SJCRH30 (cell line): Measurements from ENCODE around the gene FMN1. TPM values are rescaled to one million over a fixed set of nuclear protein-coding genes. Genes with fewer than 3 reads are reported as not detected.
A peak's percentile ranks its signal among the peaks of the same experiment; 100 is the strongest.
"Not testable (repeated sequence)": the region's sequence is repeated elsewhere in the genome, so short reads cannot be mapped to it uniquely, and the experiment has no call there.

Experiments used
- DNase-seq, 2 experiments: peaks; one replicate each; pipeline ENCODE4 v3.0.0-alpha.2; 2015 to 2020
- H3K27ac ChIP-seq: fragments of 250-450 bp; sonication (Bioruptor Pico); 2 replicates; pipeline ENCODE4 v1.5.1; 2020; ENCODE audit warnings: mild to moderate bottlenecking, moderate library complexity
- H3K27me3 ChIP-seq: fragments of 250-450 bp; sonication (Bioruptor Pico); 2 replicates; pipeline ENCODE4 v1.5.1; 2020; ENCODE audit warnings: mild to moderate bottlenecking, moderate library complexity
- H3K36me3 ChIP-seq: fragments of 250-450 bp; sonication (Bioruptor Pico); 2 replicates; pipeline ENCODE4 v1.5.1; 2020; ENCODE audit warnings: mild to moderate bottlenecking, moderate library complexity
- H3K4me1 ChIP-seq: fragments of 250-450 bp; sonication (Bioruptor Pico); 2 replicates; pipeline ENCODE4 v1.5.1; 2020; ENCODE audit warnings: mild to moderate bottlenecking, moderate library complexity
- H3K4me3 ChIP-seq: fragments of 250-450 bp; sonication (Bioruptor Pico); 2 replicates; pipeline ENCODE4 v1.5.1; 2020; ENCODE audit warnings: mild to moderate bottlenecking, moderate library complexity
- H3K9me3 ChIP-seq: fragments of 250-450 bp; sonication (Bioruptor Pico); replicated peaks from 2 replicates; pipeline ENCODE4 v1.5.1; 2020; ENCODE audit warnings: mild to moderate bottlenecking, moderate library complexity
- total RNA-seq: library from RNA; depleted of rRNA; stranded (reverse); fragments of >200 nt; shearing (Covaris generic); gene quantifications from 2 replicates; pipeline ENCODE4 v1.2.3, GENCODE V29; 2014

The FMN1 gene
- total RNA-seq, 1 experiment from 2014 or later, result 21.2 TPM

DNA sequence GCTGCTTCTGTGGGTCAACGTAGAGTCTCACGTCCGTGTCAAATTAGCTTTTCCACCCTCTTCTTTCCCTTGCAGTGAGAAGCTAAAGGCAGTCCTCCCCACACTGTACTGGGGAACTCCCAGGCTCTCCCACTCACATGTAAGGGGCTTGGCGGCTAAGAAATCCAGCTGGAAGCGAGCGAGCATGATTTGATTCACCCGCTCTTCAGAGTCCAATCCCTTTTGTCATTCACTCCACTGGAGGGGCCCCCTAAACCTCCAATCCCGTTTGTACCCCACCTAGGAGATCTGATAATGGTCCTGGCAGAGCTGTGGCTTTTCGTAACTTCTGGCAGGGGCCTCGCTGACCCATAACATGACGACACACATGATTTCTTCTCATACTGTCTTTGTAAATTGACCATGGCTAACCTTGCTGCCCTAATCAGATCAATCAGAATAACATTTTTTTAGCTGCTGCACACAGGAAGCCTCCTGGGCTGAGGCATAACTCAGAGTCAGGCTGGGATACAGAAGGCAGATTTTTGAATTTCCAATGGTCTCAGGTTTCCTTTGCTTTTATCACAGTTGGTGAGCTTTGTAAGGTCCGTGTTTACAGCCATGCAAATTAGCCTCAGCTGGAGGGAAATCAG, 241.5 kb downstream of the FMN1 start:
- peak overlapping the region; percentile 27 for H3K4me3 ChIP-seq
- H3K36me3 ChIP-seq, result peaks cover 1% of the 10 kb centered on the region; the same call in 1 of the 2 replicates
- H3K9me3 ChIP-seq, result peaks cover 5% of the 10 kb centered on the region; the same call in 1 of the 2 replicates
- peak; percentile 71 to 80 for DNase-seq
- H3K27ac ChIP-seq, result peak overlapping the region; percentile 90
- peaks cover 23% of the 10 kb centered on the region for H3K4me1 ChIP-seq
- no peaks in the 10 kb centered on the region for H3K27me3 ChIP-seq

DNA sequence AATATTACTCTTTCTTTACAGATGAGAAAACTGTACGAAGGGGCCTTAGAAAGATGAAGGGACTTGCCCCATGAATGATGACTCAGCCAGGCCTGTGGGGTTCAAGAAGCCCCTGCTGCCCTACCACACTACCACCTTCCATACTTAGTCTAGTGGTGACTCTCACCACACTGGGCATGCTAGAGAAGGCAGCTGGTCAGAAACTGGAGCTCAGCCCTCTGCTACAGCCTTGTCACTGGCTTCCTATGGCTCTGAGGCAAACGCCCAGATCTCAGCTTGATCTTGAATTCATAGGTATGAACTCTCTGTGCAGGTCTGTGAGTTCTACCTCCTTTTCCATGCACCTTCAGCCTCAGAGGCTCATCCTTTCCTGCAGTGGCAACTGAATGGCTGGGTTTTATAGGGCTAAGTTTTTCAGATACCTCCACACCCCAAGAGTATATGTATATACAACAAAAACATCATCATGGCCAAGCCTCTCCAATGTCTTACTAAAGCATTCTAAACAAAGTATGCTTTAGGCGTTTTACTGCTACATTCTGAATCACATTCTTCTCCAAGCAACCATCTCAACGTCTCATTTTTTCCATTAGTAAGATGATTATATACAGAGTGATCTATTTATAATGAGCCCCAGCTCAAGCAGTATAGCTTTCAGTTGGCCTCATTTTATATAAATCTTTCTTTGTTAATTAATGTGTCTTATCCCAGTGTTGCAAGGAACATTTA, 242.6 kb downstream of the FMN1 start:
- no peaks in the 10 kb centered on the region; the same call in 1 of the 2 replicates for H3K36me3 ChIP-seq
- H3K27me3 ChIP-seq, result no peaks in the 10 kb centered on the region
- H3K4me1 ChIP-seq, result peaks cover 23% of the 10 kb centered on the region
- H3K9me3 ChIP-seq, result peaks cover 5% of the 10 kb centered on the region; the same call in 1 of the 2 replicates
- DNase-seq, result no peak
- peak overlapping the region; percentile 90 for H3K27ac ChIP-seq
- no peak overlapping the region; the same call in 1 of the 2 replicates for H3K4me3 ChIP-seq

DNA sequence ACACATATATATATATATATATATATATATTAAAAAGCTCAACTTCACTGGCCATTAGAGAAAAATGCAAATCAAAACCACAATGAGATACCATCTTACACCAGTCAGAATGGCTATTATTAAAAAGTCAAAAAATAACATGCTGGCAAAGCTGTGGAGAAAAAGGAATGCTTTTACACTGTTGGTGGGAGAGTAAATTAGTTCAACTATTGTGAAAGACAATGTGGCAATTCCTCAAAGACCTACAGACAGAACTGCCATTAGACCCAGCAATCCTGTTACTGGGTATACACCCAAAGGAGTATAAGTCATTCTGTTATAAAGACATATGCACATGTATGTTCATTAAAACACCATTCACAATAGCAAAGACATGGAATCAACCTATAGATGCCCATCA, 244.5 kb downstream of the FMN1 start:
- H3K27ac ChIP-seq, H3K9me3 ChIP-seq, H3K4me3 ChIP-seq, DNase-seq, H3K36me3 ChIP-seq, H3K27me3 ChIP-seq: not testable (repeated sequence)
- peaks cover 23% of the 10 kb centered on the region for H3K4me1 ChIP-seq

DNA sequence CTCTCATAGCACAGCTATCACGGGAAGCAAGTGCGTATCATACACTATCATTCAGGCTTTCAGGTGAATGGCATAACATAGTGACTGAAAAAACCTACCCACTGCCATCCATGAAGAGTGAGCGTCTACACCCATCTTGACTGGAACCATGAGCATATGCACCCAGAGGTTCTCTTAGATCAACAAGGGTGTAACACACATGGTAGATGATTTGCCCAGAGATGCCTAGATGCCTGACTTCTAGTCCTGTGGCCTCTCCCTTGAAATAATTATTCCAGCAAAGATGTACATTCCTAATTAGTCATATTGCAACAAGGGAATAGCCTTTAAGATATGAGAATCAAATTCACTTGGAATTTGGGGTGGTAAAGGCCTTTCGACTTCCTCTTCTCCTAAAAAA, 248.3 kb downstream of the FMN1 start:
- DNase-seq, result no peak
- no peaks in the 10 kb centered on the region; the same call in 1 of the 2 replicates for H3K36me3 ChIP-seq
- H3K4me1 ChIP-seq, result peaks cover 23% of the 10 kb centered on the region
- no peak overlapping the region for H3K27ac ChIP-seq
- H3K27me3 ChIP-seq, result no peaks in the 10 kb centered on the region
- H3K9me3 ChIP-seq, result peaks cover 5% of the 10 kb centered on the region; the same call in 1 of the 2 replicates
- H3K4me3 ChIP-seq, result no peak overlapping the region

DNA sequence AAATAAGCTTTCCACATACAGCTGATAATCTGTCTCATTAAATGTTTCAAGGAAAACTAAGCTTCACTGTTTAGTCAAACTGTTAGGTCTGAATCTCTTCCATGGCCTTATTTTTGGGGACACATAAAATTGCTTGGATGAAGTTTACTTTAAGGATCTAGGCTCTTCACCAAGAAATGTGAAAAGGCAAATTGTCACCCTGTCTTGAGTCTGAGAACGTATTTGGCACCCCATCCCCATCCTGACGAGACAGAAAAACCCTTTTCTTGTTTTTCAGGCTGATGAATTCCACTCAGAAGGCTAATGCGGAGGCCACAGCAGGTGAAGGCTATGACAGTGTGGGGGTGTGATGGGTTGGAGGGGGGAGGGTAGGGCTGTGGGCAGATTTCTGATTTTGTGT, 250.1 kb downstream of the FMN1 start:
- H3K27ac ChIP-seq, result no peak overlapping the region
- no peaks in the 10 kb centered on the region; the same call in 1 of the 2 replicates for H3K36me3 ChIP-seq
- H3K4me1 ChIP-seq, result peaks cover 41% of the 10 kb centered on the region
- H3K4me3 ChIP-seq, result no peak overlapping the region
- DNase-seq, result no peak
- peaks cover 5% of the 10 kb centered on the region; the same call in 1 of the 2 replicates for H3K9me3 ChIP-seq
- H3K27me3 ChIP-seq, result no peaks in the 10 kb centered on the region

DNA sequence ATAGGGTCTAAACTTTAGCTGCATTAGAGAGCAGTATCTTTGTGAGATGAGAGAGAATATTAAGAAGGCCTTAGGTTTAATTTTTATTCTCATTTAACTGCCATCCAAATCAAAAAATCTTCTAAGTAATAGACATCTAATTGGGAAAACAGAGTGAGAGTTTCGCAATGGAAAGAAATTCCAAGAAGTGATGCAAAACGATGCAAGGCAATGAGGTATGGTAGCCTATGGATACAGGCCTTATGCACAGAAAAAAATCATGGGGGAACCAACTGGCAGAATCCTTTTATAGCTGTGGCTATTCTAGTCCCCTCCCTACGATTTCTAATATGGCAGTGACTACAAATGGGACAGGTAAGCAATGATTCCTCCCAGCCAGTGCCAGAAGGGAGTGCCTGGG, 250.8 kb downstream of the FMN1 start:
- no peaks in the 10 kb centered on the region; the same call in 1 of the 2 replicates for H3K36me3 ChIP-seq
- H3K27me3 ChIP-seq, result no peaks in the 10 kb centered on the region
- no peak overlapping the region for H3K27ac ChIP-seq
- H3K9me3 ChIP-seq, result 0 out of 2 replicates have a peak, but pooled peaks cover 2% of the 10 kb centered on the region
- no peak for DNase-seq
- no peak overlapping the region for H3K4me3 ChIP-seq
- peaks cover 41% of the 10 kb centered on the region for H3K4me1 ChIP-seq

DNA sequence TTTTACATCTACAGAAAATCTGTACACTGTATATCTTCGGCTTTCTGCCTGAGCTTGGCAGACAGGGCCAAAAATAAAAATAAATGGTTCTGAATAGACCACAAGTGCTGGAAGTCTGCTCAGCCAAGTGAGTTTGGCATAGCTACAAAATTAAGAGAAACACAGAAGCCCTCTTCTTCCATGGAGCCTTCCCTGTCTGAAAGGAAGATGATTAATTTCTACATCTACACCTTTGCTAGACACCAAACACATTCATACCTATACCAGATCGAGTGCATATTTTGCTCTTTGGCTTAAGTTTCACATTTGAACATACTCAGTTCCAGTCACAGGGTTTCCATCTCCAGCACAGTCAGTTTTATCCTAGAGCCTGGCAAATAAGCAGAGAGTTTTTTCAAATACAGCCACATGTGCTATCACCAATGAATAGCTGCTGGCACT, 252.1 kb downstream of the FMN1 start:
- DNase-seq, result peak in 1 of 2 experiments; percentile 38
- Histone ChIP-seq H3K36me3 (no peaks in the 10 kb centered on the region; the same call in 1 of the 2 replicates), H3K4me1 (peaks cover 41% of the 10 kb centered on the region), H3K9me3 (0 out of 2 replicates have a peak, but pooled peaks cover 2% of the 10 kb centered on the region), H3K27me3 (no peaks in the 10 kb centered on the region), H3K4me3 (no peak overlapping the region), H3K27ac (peak overlapping the region; percentile 92)

DNA sequence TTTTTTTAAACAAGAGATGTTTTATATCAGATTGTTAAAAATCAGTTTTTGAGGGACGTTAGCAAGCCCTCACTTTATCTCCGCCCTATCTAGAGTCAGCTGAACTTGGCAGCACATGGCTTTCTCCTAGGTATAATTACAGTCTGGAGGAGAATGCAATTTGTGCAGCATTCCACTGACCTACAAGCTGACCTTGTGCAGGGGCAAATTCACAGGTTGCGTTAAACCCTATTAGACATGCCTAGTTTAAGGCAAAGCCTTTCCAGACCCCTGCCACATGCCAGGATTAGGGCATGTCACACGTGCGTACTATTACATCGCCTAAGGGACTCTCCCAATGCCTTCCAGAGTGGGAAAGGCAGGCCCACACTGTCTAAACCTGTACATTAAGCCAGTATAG, 252.7 kb downstream of the FMN1 start:
- peaks cover 41% of the 10 kb centered on the region for H3K4me1 ChIP-seq
- peak overlapping the region; percentile 92 for H3K27ac ChIP-seq
- H3K36me3 ChIP-seq, result no peaks in the 10 kb centered on the region; the same call in 1 of the 2 replicates
- H3K4me3 ChIP-seq, result no peak overlapping the region
- H3K9me3 ChIP-seq, result 0 out of 2 replicates have a peak, but pooled peaks cover 3% of the 10 kb centered on the region
- no peaks in the 10 kb centered on the region for H3K27me3 ChIP-seq
- peak; percentile 91 to 93 for DNase-seq

DNA sequence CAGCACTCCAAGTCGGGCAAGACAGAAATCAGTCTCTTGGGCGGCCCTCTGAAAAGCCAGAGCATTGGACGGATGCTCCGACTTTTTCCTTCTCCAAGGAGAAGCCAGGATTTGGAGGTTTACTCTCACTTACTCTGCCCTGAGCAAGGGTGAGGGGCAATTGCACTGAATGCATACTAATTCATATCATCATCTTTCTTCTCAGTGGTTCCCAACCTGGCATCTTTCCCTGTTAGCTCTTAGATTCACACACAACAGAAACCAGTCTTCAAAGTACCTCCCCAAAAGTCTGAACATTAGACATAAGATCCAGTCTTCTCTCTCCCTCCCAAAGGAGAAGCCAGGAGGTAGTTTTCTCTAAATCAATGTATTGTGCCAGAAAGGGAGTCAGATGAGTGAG, 257.5 kb downstream of the FMN1 start:
- no peak overlapping the region for H3K27ac ChIP-seq
- peaks cover 16% of the 10 kb centered on the region for H3K9me3 ChIP-seq
- no peak for DNase-seq
- peaks cover 24% of the 10 kb centered on the region for H3K4me1 ChIP-seq
- H3K4me3 ChIP-seq, result no peak overlapping the region
- no peaks in the 10 kb centered on the region for H3K27me3 ChIP-seq
- peaks cover 5% of the 10 kb centered on the region; the same call in 1 of the 2 replicates for H3K36me3 ChIP-seq

DNA sequence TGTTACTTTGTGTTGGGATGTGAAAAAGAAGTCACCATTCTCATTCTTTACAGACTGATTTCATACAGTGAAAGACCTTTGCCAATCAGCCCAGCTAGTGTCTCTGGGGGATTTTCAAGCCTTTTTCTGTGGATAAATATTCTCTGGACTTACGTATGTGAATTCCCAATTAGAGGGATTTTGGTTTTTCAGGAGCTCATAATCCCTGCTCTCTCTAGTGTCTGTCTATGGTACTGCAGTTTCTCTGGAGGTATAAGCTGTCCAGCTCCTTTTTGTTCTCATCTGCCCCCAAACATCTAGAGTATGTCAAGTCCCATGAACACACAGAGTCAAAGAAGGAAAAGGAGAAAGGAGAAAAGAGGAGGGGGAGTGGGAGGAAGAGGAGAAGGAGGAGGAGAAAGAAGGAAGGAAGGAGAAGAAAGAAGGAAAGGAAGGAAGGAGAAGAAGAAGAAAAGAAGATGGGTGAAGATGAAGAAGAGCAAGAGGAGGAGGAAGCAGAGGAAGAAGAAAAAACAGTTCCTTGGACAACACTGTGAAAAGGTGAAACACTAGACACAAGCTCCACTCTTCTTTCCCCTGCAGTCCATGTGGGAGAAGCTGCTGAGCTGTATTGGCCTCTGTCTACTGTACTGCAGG, 258.1 kb downstream of the FMN1 start:
- Histone ChIP-seq H3K9me3 (peaks cover 16% of the 10 kb centered on the region), H3K4me3 (no peak overlapping the region), H3K4me1 (peaks cover 19% of the 10 kb centered on the region), H3K36me3 (peaks cover 5% of the 10 kb centered on the region; the same call in 1 of the 2 replicates), H3K27ac (no peak overlapping the region), H3K27me3 (no peaks in the 10 kb centered on the region)
- DNase-seq, result no peak

DNA sequence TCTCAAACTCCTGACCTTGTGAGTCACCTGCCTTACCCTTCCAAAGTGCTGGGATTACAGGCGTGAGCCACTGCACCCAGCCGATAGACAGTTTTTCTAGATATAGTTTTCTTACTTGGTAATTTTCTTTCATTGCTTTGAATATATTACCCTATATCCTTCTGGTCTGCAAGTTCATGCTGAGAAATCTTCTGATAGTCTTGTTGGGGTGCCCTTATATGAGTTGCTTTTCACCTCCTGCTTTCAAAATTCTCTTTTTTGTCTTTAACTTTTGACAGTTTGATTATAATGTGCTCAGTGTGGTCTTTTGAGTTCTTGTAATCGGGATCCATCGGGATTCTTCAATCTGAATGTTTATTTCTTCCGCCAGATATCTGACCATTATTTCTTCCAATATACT, 259.4 kb downstream of the FMN1 start:
- H3K27me3 ChIP-seq, result no peaks in the 10 kb centered on the region
- H3K27ac ChIP-seq, result no peak overlapping the region
- no peak overlapping the region for H3K4me3 ChIP-seq
- peaks cover 5% of the 10 kb centered on the region; the same call in 1 of the 2 replicates for H3K36me3 ChIP-seq
- peaks cover 7% of the 10 kb centered on the region for H3K4me1 ChIP-seq
- no peak for DNase-seq
- H3K9me3 ChIP-seq, result peaks cover 18% of the 10 kb centered on the region

DNA sequence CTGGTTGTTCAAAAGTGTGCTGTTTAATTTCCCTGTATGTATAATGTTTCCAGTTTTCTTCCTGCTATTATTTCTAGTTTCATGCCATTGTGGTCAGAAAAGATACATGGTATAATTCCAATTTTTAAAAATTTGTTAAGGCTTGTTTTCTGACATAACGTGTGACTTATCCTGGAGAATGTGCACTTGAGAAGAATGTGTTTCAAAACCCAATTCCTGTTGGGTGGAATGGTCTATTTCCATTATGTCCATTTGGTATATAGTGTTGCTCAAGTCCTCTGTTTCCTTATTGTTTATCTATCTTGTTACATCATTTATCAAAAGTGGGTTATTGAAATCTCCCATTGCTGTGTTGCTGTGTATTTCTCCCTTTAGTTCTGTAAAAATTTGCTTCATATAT, 261.3 kb downstream of the FMN1 start:
- H3K36me3 ChIP-seq, result peaks cover 5% of the 10 kb centered on the region; the same call in 1 of the 2 replicates
- no peak overlapping the region for H3K4me3 ChIP-seq
- H3K27ac ChIP-seq, result no peak overlapping the region
- no peaks in the 10 kb centered on the region for H3K27me3 ChIP-seq
- peaks cover 18% of the 10 kb centered on the region for H3K9me3 ChIP-seq
- H3K4me1 ChIP-seq, result no peaks in the 10 kb centered on the region
- DNase-seq, result no peak

DNA sequence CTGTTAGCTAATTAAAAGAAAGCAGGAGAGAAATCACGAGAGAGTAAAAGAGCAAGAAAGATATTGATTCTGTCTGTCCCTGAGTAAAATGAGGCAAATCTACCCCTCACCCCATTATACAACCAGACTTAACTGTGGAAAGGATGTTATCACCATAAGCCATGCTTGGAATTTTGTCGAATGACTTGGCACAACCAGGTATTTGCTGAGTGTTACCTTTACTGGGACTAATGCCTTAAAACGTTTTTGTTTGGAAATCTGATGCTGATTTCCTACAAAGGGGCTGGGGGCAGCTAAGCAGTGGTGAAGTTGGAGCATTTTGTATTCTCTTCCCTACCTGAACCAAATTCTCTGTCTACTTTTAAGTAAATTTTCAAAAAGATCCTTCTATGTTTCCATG, 265.6 kb downstream of the FMN1 start:
- H3K27ac ChIP-seq, result no peak overlapping the region
- H3K27me3 ChIP-seq, result no peaks in the 10 kb centered on the region
- peaks cover 8% of the 10 kb centered on the region for H3K4me1 ChIP-seq
- peaks cover 18% of the 10 kb centered on the region for H3K36me3 ChIP-seq
- peaks cover 8% of the 10 kb centered on the region; the same call in 1 of the 2 replicates for H3K9me3 ChIP-seq
- no peak overlapping the region for H3K4me3 ChIP-seq
- no peak for DNase-seq

DNA sequence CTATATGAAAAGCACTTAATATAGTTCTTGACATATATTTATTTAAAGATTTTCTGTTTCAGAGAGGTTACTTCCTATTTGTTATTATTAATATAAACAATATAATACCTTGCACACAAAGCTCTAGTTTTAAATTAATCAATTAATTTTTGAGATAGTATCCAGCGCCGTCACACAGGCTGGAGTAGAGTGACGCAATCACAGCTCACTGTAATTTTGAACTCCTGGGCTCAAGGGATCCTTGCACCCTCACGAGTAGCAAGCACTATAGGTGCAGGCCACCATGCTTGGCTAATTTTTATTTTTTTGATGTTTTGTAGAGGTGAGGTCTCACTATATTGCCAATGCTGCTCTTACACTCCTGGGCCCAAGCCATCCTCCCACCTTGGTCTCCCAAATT, 267.4 kb downstream of the FMN1 start:
- DNase-seq, result no peak
- Histone ChIP-seq H3K27ac (no peak overlapping the region), H3K9me3 (peaks cover 5% of the 10 kb centered on the region; the same call in 1 of the 2 replicates), H3K4me3 (no peak overlapping the region), H3K36me3 (peaks cover 18% of the 10 kb centered on the region), H3K27me3 (no peaks in the 10 kb centered on the region), H3K4me1 (peaks cover 24% of the 10 kb centered on the region)

DNA sequence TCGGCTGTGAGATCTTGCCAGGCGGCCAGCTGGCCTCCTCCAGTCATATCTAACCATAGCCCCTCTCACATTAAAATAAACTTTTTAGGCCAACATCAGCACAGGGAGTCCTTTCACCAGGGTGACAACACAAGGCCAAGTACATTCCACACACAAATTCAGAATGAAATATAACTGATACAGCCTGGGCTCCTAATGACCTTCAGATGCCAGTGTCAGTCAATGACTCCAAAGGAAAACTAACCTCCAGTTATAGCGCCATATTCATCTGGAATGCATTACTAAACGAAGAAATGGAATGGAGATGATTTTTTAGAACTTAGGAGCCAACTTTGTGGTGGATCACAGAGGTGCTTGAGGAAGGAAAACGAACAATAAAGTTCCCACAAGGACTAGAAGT, 271.3 kb downstream of the FMN1 start:
- Histone ChIP-seq H3K36me3 (peaks cover 18% of the 10 kb centered on the region), H3K27me3 (no peaks in the 10 kb centered on the region), H3K27ac (peak overlapping the region; percentile 77), H3K4me3 (no peak overlapping the region), H3K4me1 (peaks cover 48% of the 10 kb centered on the region), H3K9me3 (no peaks in the 10 kb centered on the region)
- DNase-seq, result peak; percentile 53 to 75
